AG04449 (cell line): Measurements from ENCODE around the gene LRRFIP1.

Source experiments
- CTCF ChIA-PET: fragments of 350-600 bp; formaldehyde crosslinking; extraction: SDS; loops from one replicate; lab custom pipeline; 2021; ENCODE audit warnings: antibody characterized with exemption; lab: Yijun Ruan, JAX
- POLR2A ChIA-PET: fragments of 400-600, 350-600 bp; formaldehyde crosslinking; extraction: SDS; loops from one replicate; lab custom pipeline; 2020; ENCODE audit warnings: antibody characterized with exemption, inconsistent platforms; lab: Yijun Ruan, JAX
- DNase-seq: peaks from one replicate; pipeline ENCODE4 v3.0.0-alpha.2; 2010; ENCODE audit warnings: low read depth, low spot score
- H3K4me3 ChIP-seq: 2 replicates; pipeline ENCODE4 v1.5.1; 2011; ENCODE audit warnings: low read depth, mild to moderate bottlenecking, control low read depth, low read length
- CTCF ChIP-seq: IDR thresholded peaks from one replicate; pipeline ENCODE4 v1.5.1; 2011; ENCODE audit warnings: mild to moderate bottlenecking, moderate library complexity, low read length, control low read depth, inconsistent platforms; ENCODE audit not compliant: insufficient read depth; ENCODE audit errors: missing control alignments

LRRFIP1 gene

GRCh38 chr2:237820421-237820820 is 193.0 kb downstream of the LRRFIP1 start:
- no peak for DNase-seq
- ChIA-PET POLR2A (no interaction called here), CTCF (interaction anchor here (1.7 kb wide), 1 partner anchor 443 kb away, joined by 5 read pairs; no protein-coding TSS in a partner anchor)
- TF ChIP-seq CTCF: no peak
- H3K4me3 ChIP-seq: no peak overlapping the region

GRCh38 chr2:237823544-237823943 is 196.2 kb downstream of the LRRFIP1 start:
- TF ChIP-seq CTCF: no peak
- no peak for DNase-seq
- no peak overlapping the region for H3K4me3 ChIP-seq
- ChIA-PET POLR2A (no interaction called here), CTCF (no interaction called here)

- no peak for TF ChIP-seq CTCF
- DNase-seq: no peak
- no peak overlapping the region for H3K4me3 ChIP-seq
- CTCF ChIA-PET: no interaction called here
- POLR2A ChIA-PET: no interaction called here
Observed at GRCh38 chr2:237824085-237824484, 196.7 kb downstream of the LRRFIP1 start.

GRCh38 chr2:237827421-237827987 is 200.1 kb downstream of the LRRFIP1 start:
- POLR2A ChIA-PET: no interaction called here
- CTCF ChIA-PET: interaction anchor here (1.1 to 1.2 kb wide), 3 partner anchors 16 to 53 kb away, joined by 3 to 4 read pairs (median 4); no protein-coding TSS in a partner anchor
- TF ChIP-seq CTCF: no peak

More at GRCh38 chr2:237827421-237827987, 200.1 kb downstream of the LRRFIP1 start:
- DNase-seq: no peak
- no peak overlapping the region for H3K4me3 ChIP-seq
